Spleen (tissue), 11 donors: Measurements from ENCODE around the gene C1orf159. TPM values are rescaled to one million over a fixed set of nuclear protein-coding genes. Genes with fewer than 3 reads are reported as not detected.
A peak's percentile ranks its signal among the peaks of the same experiment; 100 is the strongest.

ENCODE experiments used
- DNase-seq: peaks from one replicate; pipeline ENCODE4 v3.0.0-alpha.2; 2020
- H3K27ac ChIP-seq, 8 donors: fragments of 200-600 bp; sonication (generic) in 7 of 8; 1 replicate in 4 of 8; 2 replicates in 4 of 8; pipeline versions ENCODE4 v1.5.0 to v1.8.0; 2016 to 2021; ENCODE audit warnings: inconsistent platforms in 4 of 8, mild to moderate bottlenecking in 4 of 8, moderate library complexity in 1 of 8
- H3K27me3 ChIP-seq, 7 donors: fragments of 200-600 bp; sonication (generic) in 6 of 7; replicated peaks in 1 of 7; 1 replicate in 4 of 7; 2 replicates in 3 of 7; pipeline versions ENCODE4 v1.5.0 to v1.8.0; 2016 to 2021; ENCODE audit warnings: inconsistent platforms in 3 of 7, mild to moderate bottlenecking in 1 of 7
- H3K36me3 ChIP-seq, 6 donors: fragments of 200-600 bp; sonication (generic) in 5 of 6; 1 replicate in 4 of 6; 2 replicates in 2 of 6; pipeline versions ENCODE4 v1.5.0 to v1.8.0; 2016 to 2021; ENCODE audit warnings: inconsistent platforms in 2 of 6
- H3K4me1 ChIP-seq, 6 donors: fragments of 200-600 bp; sonication (generic) in 5 of 6; 1 replicate in 3 of 6; 2 replicates in 3 of 6; pipeline versions ENCODE4 v1.5.0 to v1.8.0; 2016 to 2021; ENCODE audit warnings: inconsistent platforms in 3 of 6
- H3K4me3 ChIP-seq, 8 donors: fragments of 200-600 bp; sonication (generic) in 7 of 8; 1 replicate in 4 of 8; 2 replicates in 4 of 8; pipeline versions ENCODE4 v1.5.0 to v1.8.0; 2016 to 2021; ENCODE audit warnings: inconsistent platforms in 4 of 8, mild to moderate bottlenecking in 4 of 8, moderate library complexity in 2 of 8
- H3K9me3 ChIP-seq, 8 donors: fragments of 200-600 bp; sonication (generic) in 7 of 8; 1 replicate in 4 of 8; 2 replicates in 4 of 8; pipeline versions ENCODE4 v1.5.0 to v1.8.0; 2016 to 2021; ENCODE audit warnings: inconsistent platforms in 4 of 8
- CTCF ChIP-seq, 11 experiments: fragments of 200-600 bp in 7 of 11; fragments of 450-650 bp in 4 of 11; sonication (generic) in 4 of 11; IDR thresholded peaks in 8 of 11; conservative IDR thresholded peaks in 3 of 11; 1 replicate in 7 of 11; 2 replicates in 4 of 11; pipeline versions ENCODE4 v1.4.0 to v1.8.0; 2016 to 2021; ENCODE audit warnings: antibody characterized with exemption in 11 of 11, inconsistent platforms in 4 of 11, mild to moderate bottlenecking in 1 of 11
- POLR2A ChIP-seq, 3 donors: fragments of 450-650 bp; IDR thresholded peaks; one replicate each; pipeline ENCODE4 v1.5.1; 2017; ENCODE audit warnings: antibody characterized with exemption in 3 of 3, mild to moderate bottlenecking in 1 of 3
- POLR2AphosphoS5 ChIP-seq, 3 donors: sonication (generic); formaldehyde crosslinking; IDR thresholded peaks; one replicate each; pipeline ENCODE4 v1.5.1; 2017; ENCODE audit warnings: antibody characterized with exemption in 3 of 3
- WGBS, 5 donors: extraction: QIAGEN DNeasy Blood & Tissue Kit in 3 of 5; methylation state at CpG; one replicate each; pipeline versions ENCODE4 v1.1.5 to v1.1.7; 2013 to 2018; 5-methylcytosine and 5-hydroxymethylcytosine counted together
- intact Hi-C: fragments of 100-400 bp; cut with DNase I; formaldehyde crosslinking; loops from one replicate; pipeline ENCODE4 v1.15.0; 2023; ENCODE audit warnings: low total_unique reads
- polyA plus RNA-seq, 3 donors: library from polyadenylated mRNA; stranded (reverse); fragments of 200-250 nt; gene quantifications; one replicate each; pipeline ENCODE4 v1.2.1, GENCODE V29; 2013
- total RNA-seq, 7 donors: library from RNA; depleted of rRNA in 3 of 7; stranded (reverse); fragments of >200 nt in 3 of 7; fragmentation: NEBNext Ultra II Directional in 4 of 7; extraction: Animal tissue kit (Norgen Biotek cat#: 25700) in 4 of 7; gene quantifications; one replicate each; pipeline versions ENCODE4 v1.1.0 to v1.2.1, GENCODE V29; 2016 to 2021
- donor health status: healthy with polysubstance abuse.
- donor health status: DM: no; HTN: no; CAD: no; lungs with moderate emphysema.
- donor health status: DM: no; HTN: no; CAD: no.
- donor health status: Bipolar disorder and iron deficiency.
- donor health status: healthy.
- donor health status: DM: no; HTN: no; CAD: no.
- donor health status: DM: yes; HTN: yes; CAD: no.

C1orf159 gene
- total and polyA plus RNA-seq, 10 donors: 8.5 to 25.7 (median 18.8) TPM

- H3K27me3 ChIP-seq: peaks cover 0 to 32% (median 8%) of the 10 kb centered on the region in 7 donors
- no peak overlapping the region for H3K27ac ChIP-seq
- TF ChIP-seq POLR2A (IDR thresholded peaks at IDR 0.05): no peak
- TF ChIP-seq CTCF (IDR thresholded peaks at IDR 0.05 in 8 of 11, conservative IDR thresholded peaks at IDR 0.05 in 3 of 11): no peak
- no peak for TF ChIP-seq POLR2AphosphoS5 (IDR thresholded peaks at IDR 0.05)
- H3K9me3 ChIP-seq: no peaks in the 10 kb centered on the region
- intact Hi-C loops: no loop called here
- H3K4me1 ChIP-seq: peaks cover 4 to 21% (median 14%) of the 10 kb centered on the region in 6 donors
- 82 to 88% (median 83%) methylated on average over 16 to 29 of the region's 29 CpGs for WGBS, 5 donors
- no peak for DNase-seq
- no peaks in the 10 kb centered on the region for H3K36me3 ChIP-seq
- H3K4me3 ChIP-seq: no peak overlapping the region
These were observed 9.1 kb upstream of the C1orf159 start for GRCh38 chr1:1124786-1125642.

GRCh38 chr1:1124508-1124785 is 8.6 kb upstream of the C1orf159 start:
- TF ChIP-seq POLR2A (IDR thresholded peaks at IDR 0.05) (no peak), CTCF (IDR thresholded peaks at IDR 0.05 in 8 of 11, conservative IDR thresholded peaks at IDR 0.05 in 3 of 11) (no peak), POLR2AphosphoS5 (IDR thresholded peaks at IDR 0.05) (no peak)
- intact Hi-C loops: no loop called here
- 84 to 97% (median 92%) methylated on average over 2 to 7 of the region's 7 CpGs for WGBS, 5 donors
- no peak for DNase-seq
- Histone ChIP-seq H3K36me3 (no peaks in the 10 kb centered on the region), H3K4me1 (peaks cover 4 to 21% (median 14%) of the 10 kb centered on the region in 6 donors), H3K4me3 (no peak overlapping the region), H3K27me3 (peaks cover 0 to 38% (median 8%) of the 10 kb centered on the region in 7 donors), H3K27ac (no peak overlapping the region), H3K9me3 (no peaks in the 10 kb centered on the region)

- Histone ChIP-seq H3K36me3 (no peaks in the 10 kb centered on the region), H3K4me1 (peaks cover 4 to 21% (median 14%) of the 10 kb centered on the region in 6 donors), H3K27me3 (peaks cover 0 to 42% (median 8%) of the 10 kb centered on the region in 7 donors), H3K27ac (no peak overlapping the region), H3K9me3 (no peaks in the 10 kb centered on the region), H3K4me3 (no peak overlapping the region)
- peak; percentile 57 for DNase-seq
- intact Hi-C loops: loop anchor here (2.0 kb wide), 1 partner anchor 169 kb away; no protein-coding TSS in a partner anchor
- no peak for TF ChIP-seq POLR2AphosphoS5 (IDR thresholded peaks at IDR 0.05)
- TF ChIP-seq POLR2A (IDR thresholded peaks at IDR 0.05): no peak
- no peak for TF ChIP-seq CTCF (IDR thresholded peaks at IDR 0.05 in 8 of 11, conservative IDR thresholded peaks at IDR 0.05 in 3 of 11)
- WGBS, 5 donors: 83 to 91% (median 90%) methylated on average over 21 to 23 of the region's 23 CpGs
These were observed 8.0 kb upstream of the C1orf159 start for GRCh38 chr1:1123581-1124507.
